ENCODE measurements around the gene GPC6. TPM values are rescaled to one million over a fixed set of nuclear protein-coding genes. Genes with fewer than 3 reads are reported as not detected.

GPC6 gene
- total and polyA plus RNA-seq, 2 experiments from 2014 or later: 26.0 to 92.8 TPM

- H3K4me3 ChIP-seq: no peak overlapping the region
- no peaks in the 10 kb centered on the region for H3K9me3 ChIP-seq (ENCODE audit: low read depth)
- no peaks in the 10 kb centered on the region for H3K9me2 ChIP-seq (replicated peaks; ENCODE audit: insufficient read depth)
- H3K27ac ChIP-seq: no peak overlapping the region
- H4K20me1 ChIP-seq (ENCODE audit: insufficient read depth, poor library complexity, severe bottlenecking): no peaks in the 10 kb centered on the region
- H3K36me3 ChIP-seq (replicated peaks; ENCODE audit: insufficient read depth, low read depth): no peaks in the 10 kb centered on the region
- TF ChIP-seq CTCF (IDR thresholded peaks at IDR 0.05; ENCODE audit: poor library complexity) (no peak), EZH2phosphoT487 (IDR thresholded peaks at IDR 0.05; ENCODE audit: low read depth, severe bottlenecking, unreplicated experiment) (no peak), EZH2 (IDR thresholded peaks at IDR 0.05; ENCODE audit: borderline replicate concordance) (no peak)
- WGBS (ENCODE audit: low lambda C conversion rate, missing lambda C conversion rate): 84% methylated on average over 1 of the region's 1 CpG
- H2AFZ ChIP-seq: no peak overlapping the region
- DNase-seq (ENCODE audit: low spot score): no peak
- no peaks in the 10 kb centered on the region for H3K79me2 ChIP-seq
- no peaks in the 10 kb centered on the region for H3K27me3 ChIP-seq
- H3K4me2 ChIP-seq: no peak overlapping the region
- H3K4me1 ChIP-seq (ENCODE audit: insufficient read depth): no peaks in the 10 kb centered on the region
These were observed 754.9 kb downstream of the GPC6 start for GRCh38 chr13:93981426-93981977.

GRCh38 chr13:93982179-93982918 is 755.7 kb downstream of the GPC6 start:
- H3K4me1 ChIP-seq (ENCODE audit: insufficient read depth): no peaks in the 10 kb centered on the region
- no peak overlapping the region for H3K4me3 ChIP-seq
- 72% methylated on average over 5 of the region's 5 CpGs for WGBS (ENCODE audit: low lambda C conversion rate, missing lambda C conversion rate)
- DNase-seq (ENCODE audit: low spot score): no peak
- no peak overlapping the region for H3K4me2 ChIP-seq
- TF ChIP-seq CTCF (IDR thresholded peaks at IDR 0.05; ENCODE audit: poor library complexity) (no peak), EZH2 (IDR thresholded peaks at IDR 0.05; ENCODE audit: borderline replicate concordance) (no peak), EZH2phosphoT487 (IDR thresholded peaks at IDR 0.05; ENCODE audit: low read depth, severe bottlenecking, unreplicated experiment) (no peak)
- no peaks in the 10 kb centered on the region for H3K9me3 ChIP-seq (ENCODE audit: low read depth)
- H2AFZ ChIP-seq: no peak overlapping the region
- no peak overlapping the region for H3K27ac ChIP-seq
- no peaks in the 10 kb centered on the region for H3K9me2 ChIP-seq (replicated peaks; ENCODE audit: insufficient read depth)
- no peaks in the 10 kb centered on the region for H3K36me3 ChIP-seq (replicated peaks; ENCODE audit: insufficient read depth, low read depth)
- H3K27me3 ChIP-seq: no peaks in the 10 kb centered on the region
- H4K20me1 ChIP-seq (ENCODE audit: insufficient read depth, poor library complexity, severe bottlenecking): no peaks in the 10 kb centered on the region
- no peaks in the 10 kb centered on the region for H3K79me2 ChIP-seq

- Histone ChIP-seq H4K20me1 (ENCODE audit: insufficient read depth, poor library complexity, severe bottlenecking) (no peaks in the 10 kb centered on the region), H3K27me3 (no peaks in the 10 kb centered on the region), H3K4me2 (no peak overlapping the region), H2AFZ (no peak overlapping the region), H3K27ac (no peak overlapping the region), H3K36me3 (replicated peaks; ENCODE audit: insufficient read depth, low read depth) (no peaks in the 10 kb centered on the region), H3K9me3 (ENCODE audit: low read depth) (no peaks in the 10 kb centered on the region), H3K4me3 (no peak overlapping the region), H3K79me2 (no peaks in the 10 kb centered on the region), H3K9me2 (replicated peaks; ENCODE audit: insufficient read depth) (no peaks in the 10 kb centered on the region), H3K4me1 (ENCODE audit: insufficient read depth) (no peaks in the 10 kb centered on the region)
- no peak for TF ChIP-seq EZH2phosphoT487 (IDR thresholded peaks at IDR 0.05; ENCODE audit: low read depth, severe bottlenecking, unreplicated experiment)
- TF ChIP-seq EZH2 (IDR thresholded peaks at IDR 0.05; ENCODE audit: borderline replicate concordance): no peak
- no peak for TF ChIP-seq CTCF (IDR thresholded peaks at IDR 0.05; ENCODE audit: poor library complexity)
- DNase-seq (ENCODE audit: low spot score): no peak
- WGBS (ENCODE audit: low lambda C conversion rate, missing lambda C conversion rate): 75% methylated on average over 1 of the region's 1 CpG
These were observed 757.4 kb downstream of the GPC6 start for GRCh38 chr13:93984052-93984451.
